ENCODE data around the gene C16orf96. TPM values are rescaled to one million over a fixed set of nuclear protein-coding genes. Genes with fewer than 3 reads are reported as not detected.

Gene C16orf96
- total RNA-seq, 2 donors from 2014 or later: 0.52 TPM; not detected in 1

DNA sequence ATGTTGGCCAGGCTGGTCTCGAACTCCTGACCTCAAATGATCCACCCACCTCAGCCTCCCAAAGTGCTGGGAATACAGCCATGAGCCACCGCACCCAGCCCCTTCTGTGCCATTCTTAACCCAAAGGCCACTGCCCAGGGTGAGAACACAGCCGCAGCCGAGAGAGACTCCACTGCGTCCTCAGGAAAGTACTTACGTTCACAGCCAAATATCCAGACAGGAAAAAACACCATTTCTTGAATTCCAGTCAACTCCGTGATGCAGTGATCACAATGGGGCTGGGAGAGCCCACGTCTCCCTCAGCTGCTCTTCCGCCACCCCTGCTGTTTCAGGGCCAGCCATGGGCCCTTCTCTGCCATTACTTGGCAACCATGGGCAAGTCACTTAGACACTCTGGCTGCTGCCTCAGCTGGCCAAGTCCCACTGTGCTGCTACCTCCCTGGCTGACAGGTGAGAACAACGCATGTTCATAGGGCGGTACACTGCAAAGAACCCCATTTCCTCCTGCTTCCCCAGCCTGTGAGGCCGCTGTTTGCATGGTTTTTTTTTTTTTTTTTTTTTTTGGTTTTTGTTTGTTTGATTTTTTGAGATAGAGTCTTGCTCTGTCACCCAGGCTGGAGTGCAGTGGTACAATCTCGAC is 21.9 kb upstream of the C16orf96 start:
- intact Hi-C loops (cut with DNase I): no loop called here
- peak; percentile 66 to 87 (median 76) for DNase-seq
- TF ChIP-seq, protein P1, sequence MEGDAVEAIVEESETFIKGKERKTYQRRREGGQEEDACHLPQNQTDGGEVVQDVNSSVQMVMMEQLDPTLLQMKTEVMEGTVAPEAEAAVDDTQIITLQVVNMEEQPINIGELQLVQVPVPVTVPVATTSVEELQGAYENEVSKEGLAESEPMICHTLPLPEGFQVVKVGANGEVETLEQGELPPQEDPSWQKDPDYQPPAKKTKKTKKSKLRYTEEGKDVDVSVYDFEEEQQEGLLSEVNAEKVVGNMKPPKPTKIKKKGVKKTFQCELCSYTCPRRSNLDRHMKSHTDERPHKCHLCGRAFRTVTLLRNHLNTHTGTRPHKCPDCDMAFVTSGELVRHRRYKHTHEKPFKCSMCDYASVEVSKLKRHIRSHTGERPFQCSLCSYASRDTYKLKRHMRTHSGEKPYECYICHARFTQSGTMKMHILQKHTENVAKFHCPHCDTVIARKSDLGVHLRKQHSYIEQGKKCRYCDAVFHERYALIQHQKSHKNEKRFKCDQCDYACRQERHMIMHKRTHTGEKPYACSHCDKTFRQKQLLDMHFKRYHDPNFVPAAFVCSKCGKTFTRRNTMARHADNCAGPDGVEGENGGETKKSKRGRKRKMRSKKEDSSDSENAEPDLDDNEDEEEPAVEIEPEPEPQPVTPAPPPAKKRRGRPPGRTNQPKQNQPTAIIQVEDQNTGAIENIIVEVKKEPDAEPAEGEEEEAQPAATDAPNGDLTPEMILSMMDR (IDR thresholded peaks at IDR 0.05): no peak
- peak in 2 of 3 donors; percentile 16 to 19 for TF ChIP-seq POLR2A (IDR thresholded peaks at IDR 0.05)
- Histone ChIP-seq H3K27me3 (no peaks in the 10 kb centered on the region), H3K27ac (peak overlapping the region; percentile 54 to 77 (median 65)), H3K4me3 (no peak overlapping the region), H3K4me1 (peaks cover 64% of the 10 kb centered on the region), H3K9me3 (no peaks in the 10 kb centered on the region), H3K36me3 (replicated peaks in 1 of 2; ENCODE audit: insufficient read depth in 1 of 2, low read depth in 2 of 2) (no peaks in the 10 kb centered on the region)
- ATAC-seq: peak; percentile 27
- 38 to 52% methylated on average over 12 to 13 of the region's 13 CpGs for WGBS, 2 donors

DNA sequence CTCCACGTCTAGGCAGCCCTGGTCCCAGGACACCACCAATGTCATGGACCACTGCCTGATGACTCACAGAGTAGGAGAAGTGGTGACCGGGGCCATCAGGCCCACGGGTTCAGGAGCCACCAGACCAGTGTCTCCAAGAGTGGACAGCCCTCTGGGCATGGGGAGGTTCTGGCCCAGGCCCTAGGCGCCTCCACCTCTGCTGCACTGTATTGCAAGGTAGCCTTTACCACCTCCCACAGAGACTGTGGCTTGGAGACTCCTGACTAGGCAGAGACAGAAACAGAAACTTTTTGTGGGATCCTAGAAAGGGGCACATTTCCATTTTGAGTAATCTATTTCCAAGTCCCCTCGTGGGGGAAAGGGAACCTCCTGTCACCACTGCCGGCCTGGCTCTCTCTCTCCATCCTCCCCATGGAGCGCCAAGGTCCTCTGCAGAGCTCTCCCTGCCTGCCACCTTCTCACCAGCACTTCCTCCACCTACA is 20.5 kb upstream of the C16orf96 start:
- H3K4me1 ChIP-seq: peaks cover 50% of the 10 kb centered on the region
- ATAC-seq: no peak

DNA sequence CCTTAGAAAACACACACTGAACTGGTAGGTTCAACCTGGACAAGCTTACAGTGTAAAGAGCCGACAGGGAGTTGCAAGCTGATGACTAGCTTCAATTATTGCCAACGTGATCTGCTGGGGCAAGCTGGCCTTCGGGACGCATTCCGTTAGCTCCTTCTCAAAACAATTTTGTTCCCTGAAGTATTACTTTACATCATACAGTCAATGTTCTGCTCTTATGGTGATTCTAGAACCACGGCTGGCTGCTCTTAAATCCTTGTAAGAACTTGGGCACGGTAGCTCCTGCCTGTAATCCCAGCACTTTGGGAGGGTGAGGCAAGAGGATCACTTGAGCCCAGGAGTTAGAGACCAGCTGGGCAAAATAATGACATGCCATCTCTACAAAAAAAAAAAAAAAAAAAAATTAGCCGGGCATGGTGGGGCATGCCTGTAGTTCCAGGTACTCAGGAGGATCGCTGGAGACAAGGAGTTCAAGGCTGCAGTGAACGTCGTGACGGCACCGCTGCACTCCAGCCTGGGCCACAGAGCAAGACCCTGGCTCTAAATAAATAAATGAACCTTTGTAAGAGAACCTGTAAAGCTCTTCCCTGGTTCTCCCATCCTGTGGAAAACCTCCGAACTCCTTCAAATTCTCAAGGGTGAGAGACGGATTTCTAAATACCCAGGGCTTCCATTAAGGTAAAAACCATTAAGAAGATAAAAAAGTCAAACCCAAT is 19.6 kb upstream of the C16orf96 start:
- Histone ChIP-seq H3K36me3 (replicated peaks in 1 of 2; ENCODE audit: insufficient read depth in 1 of 2, low read depth in 2 of 2) (no peaks in the 10 kb centered on the region), H3K9me3 (peaks cover 0 to 10% (median 0%) of the 10 kb centered on the region in 3 donors), H3K27ac (peak overlapping the region in 3 of 4 donors; percentile 1 to 94 (median 18)), H3K4me1 (peaks cover 42% of the 10 kb centered on the region), H3K4me3 (no peak overlapping the region), H3K27me3 (no peaks in the 10 kb centered on the region)
- TF ChIP-seq, protein P1 (IDR thresholded peaks at IDR 0.05): no peak
- 53 to 88% methylated on average over 15 of the region's 15 CpGs for WGBS, 2 donors
- ATAC-seq (no peak), DNase-seq (no peak)
- intact Hi-C loops (cut with DNase I): no loop called here

More for the DNA sequence above, 20.5 kb upstream of the C16orf96 start:
- WGBS, 2 donors: 77 to 80% methylated on average over 4 to 7 of the region's 7 CpGs
- no peaks in the 10 kb centered on the region for H3K27me3 ChIP-seq
- H3K27ac ChIP-seq: peak overlapping the region in 3 of 4 donors; percentile 1 to 70 (median 18)
- intact Hi-C loops (cut with DNase I): no loop called here
- H3K9me3 ChIP-seq: peaks cover 0 to 10% (median 0%) of the 10 kb centered on the region in 3 donors
- TF ChIP-seq, protein P1 (IDR thresholded peaks at IDR 0.05): no peak
- no peak for TF ChIP-seq POLR2A (IDR thresholded peaks at IDR 0.05)
- no peak overlapping the region for H3K4me3 ChIP-seq
- no peak for DNase-seq
- no peaks in the 10 kb centered on the region for H3K36me3 ChIP-seq (replicated peaks in 1 of 2; ENCODE audit: insufficient read depth in 1 of 2, low read depth in 2 of 2)

DNA sequence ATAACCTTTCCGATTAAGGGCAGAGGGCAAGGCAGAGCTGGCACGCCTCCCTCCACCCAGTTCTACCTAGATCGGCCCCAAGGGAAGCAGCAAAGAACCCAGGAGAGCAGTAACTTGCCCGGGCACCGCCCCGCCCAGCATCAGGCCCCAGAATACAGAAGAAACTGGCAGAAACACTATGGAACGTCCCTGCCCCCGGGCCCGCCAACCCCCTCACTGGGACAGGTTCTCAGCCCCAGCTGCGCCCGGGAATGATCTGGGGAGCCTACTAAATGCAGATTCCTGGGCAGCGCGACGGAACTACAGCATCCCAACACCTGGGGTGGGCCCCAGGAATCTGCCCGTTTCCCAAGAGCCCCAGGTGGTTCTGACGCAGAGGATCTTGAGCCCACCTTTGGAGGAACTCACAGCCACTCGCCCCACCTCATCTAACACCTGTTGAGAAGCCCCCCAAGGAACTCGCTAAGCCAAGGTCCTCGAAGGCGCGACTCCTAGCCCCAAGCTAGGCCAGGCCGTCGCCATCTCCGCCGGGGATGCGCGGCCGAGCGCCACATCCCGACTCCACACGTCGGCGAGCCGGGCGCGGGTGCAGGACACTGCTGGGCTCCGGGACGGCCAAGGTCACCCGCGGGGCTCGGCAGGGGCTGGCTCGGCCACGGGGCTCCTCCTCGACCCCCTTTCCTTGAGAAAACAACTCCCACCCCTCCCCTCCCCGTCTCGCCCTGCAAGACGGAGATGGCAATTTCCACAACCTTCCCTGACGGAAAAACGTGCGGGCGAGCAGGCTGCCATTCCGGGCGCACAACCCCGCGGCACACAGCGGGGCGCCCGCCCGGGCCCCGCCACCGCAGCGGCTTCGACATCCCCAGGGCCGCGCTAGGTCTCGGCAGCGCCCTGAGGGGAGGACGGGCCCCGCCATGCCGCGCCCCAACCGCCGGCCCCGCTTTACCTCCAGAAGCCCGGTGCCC is 18.5 kb upstream of the C16orf96 start:
- ATAC-seq (peak; percentile 29), DNase-seq (peak in 3 of 4 donors; percentile 43 to 65 (median 62))
- peak overlapping the region; percentile 47 to 49 for H3K4me3 ChIP-seq
- H3K9me3 ChIP-seq: peaks cover 0 to 10% (median 0%) of the 10 kb centered on the region in 3 donors
- H3K4me1 ChIP-seq: peaks cover 42% of the 10 kb centered on the region
- no peak for TF ChIP-seq POLR2A (IDR thresholded peaks at IDR 0.05)
- TF ChIP-seq, protein P1 (IDR thresholded peaks at IDR 0.05): no peak
- H3K27ac ChIP-seq: peak overlapping the region; percentile 83 to 94 (median 91)
- no peaks in the 10 kb centered on the region for H3K27me3 ChIP-seq
- 9% methylated on average over 29 to 66 of the region's 75 CpGs for whole genome bisulfite sequencing, 2 donors
- intact Hi-C loops (cut with DNase I): no loop called here
- no peaks in the 10 kb centered on the region for H3K36me3 ChIP-seq (replicated peaks in 1 of 2; ENCODE audit: insufficient read depth in 1 of 2, low read depth in 2 of 2)

All from body of pancreas (tissue), 4 donors.